Mesenchymal stem cell (in vitro differentiated cells and primary cell): ENCODE results near the gene BCL6.

Experiments used
- DNase-seq: peaks from one replicate; pipeline ENCODE4 v3.0.0-alpha.2; 2013
- H2AFZ ChIP-seq: one replicate; pipeline ENCODE4 v1.6.1; 2013; ENCODE audit warnings: low read depth, mild to moderate bottlenecking, control low read depth, inconsistent platforms, low read length, moderate library complexity
- H2AK5ac ChIP-seq: 2 replicates; pipeline ENCODE4 v1.6.1; 2013; ENCODE audit warnings: low read length, moderate library complexity, mild to moderate bottlenecking, inconsistent platforms; ENCODE audit not compliant: severe bottlenecking
- H2BK120ac ChIP-seq: one replicate; pipeline ENCODE4 v1.6.1; 2013; ENCODE audit warnings: low read depth, mild to moderate bottlenecking, inconsistent platforms, low read length, moderate library complexity
- H2BK12ac ChIP-seq, 2 experiments: one replicate each; pipeline ENCODE4 v1.6.1; 2013; ENCODE audit warnings: inconsistent platforms in 2 of 2, low read length in 2 of 2, mild to moderate bottlenecking in 2 of 2, moderate library complexity in 2 of 2, control low read depth in 1 of 2
- H2BK15ac ChIP-seq: one replicate; pipeline ENCODE4 v1.6.1; 2013; ENCODE audit warnings: mild to moderate bottlenecking, low read depth, inconsistent platforms; ENCODE audit not compliant: poor library complexity, severe bottlenecking
- H2BK5ac ChIP-seq: 2 replicates; pipeline ENCODE4 v1.6.1; 2013; ENCODE audit warnings: low read depth, mild to moderate bottlenecking, low read length, control low read depth, inconsistent platforms; ENCODE audit not compliant: poor library complexity, severe bottlenecking
- H3K14ac ChIP-seq, 2 experiments: one replicate each; pipeline ENCODE4 v1.6.1; 2013; ENCODE audit warnings: inconsistent platforms in 2 of 2, low read length in 2 of 2, control low read depth in 1 of 2, mild to moderate bottlenecking in 1 of 2, moderate library complexity in 1 of 2
- H3K18ac ChIP-seq, 2 experiments: one replicate each; pipeline ENCODE4 v1.6.1; 2013; ENCODE audit warnings: inconsistent platforms in 2 of 2, low read length in 2 of 2, control low read depth in 1 of 2, low read depth in 1 of 2, mild to moderate bottlenecking in 1 of 2
- H3K23ac ChIP-seq, 2 experiments: one replicate each; pipeline ENCODE4 v1.6.1; 2013; ENCODE audit warnings: inconsistent platforms in 2 of 2, low read length in 2 of 2, mild to moderate bottlenecking in 2 of 2, moderate library complexity in 2 of 2, control low read depth in 1 of 2
- H3K27ac ChIP-seq: 2 replicates; pipeline ENCODE4 v1.5.1; 2013; ENCODE audit warnings: mild to moderate bottlenecking, moderate library complexity, low read length, control low read depth, inconsistent platforms; ENCODE audit not compliant: poor library complexity, severe bottlenecking
- H3K27me3 ChIP-seq, 2 experiments: 2 replicates each; pipeline versions ENCODE4 v1.6.1 to v1.7.0; 2013; ENCODE audit warnings: low read length in 2 of 2, mild to moderate bottlenecking in 2 of 2, moderate library complexity in 2 of 2, control low read depth in 1 of 2, inconsistent platforms in 1 of 2; ENCODE audit not compliant: control insufficient read depth in 1 of 2, insufficient read depth in 1 of 2
- H3K36me3 ChIP-seq, 2 experiments: 2 replicates each; pipeline versions ENCODE4 v1.6.1 to v1.7.0; 2013; ENCODE audit warnings: low read length in 2 of 2, control low read depth in 1 of 2, inconsistent platforms in 1 of 2, low read depth in 1 of 2, mild to moderate bottlenecking in 1 of 2; ENCODE audit not compliant: insufficient read depth in 2 of 2, control insufficient read depth in 1 of 2
- H3K4ac ChIP-seq, 2 experiments: one replicate each; pipeline ENCODE4 v1.6.1; 2013; ENCODE audit warnings: inconsistent platforms in 2 of 2, low read length in 2 of 2, mild to moderate bottlenecking in 2 of 2, moderate library complexity in 2 of 2, control low read depth in 1 of 2, low read depth in 1 of 2
- H3K4me1 ChIP-seq: 2 replicates; pipeline ENCODE4 v1.6.1; 2013; ENCODE audit warnings: low read depth, low read length, control low read depth; ENCODE audit not compliant: control insufficient read depth, insufficient read depth
- H3K4me2 ChIP-seq: 2 replicates; pipeline ENCODE4 v1.6.1; 2013; ENCODE audit warnings: low read length, mild to moderate bottlenecking, inconsistent platforms; ENCODE audit not compliant: poor library complexity, severe bottlenecking
- H3K4me3 ChIP-seq, 2 experiments: 2 replicates each; pipeline versions ENCODE4 v1.5.1 to v1.7.0; 2013; ENCODE audit warnings: low read length in 2 of 2, mild to moderate bottlenecking in 2 of 2, control low read depth in 1 of 2, low read depth in 1 of 2; ENCODE audit not compliant: insufficient read depth in 1 of 2
- H3K79me1 ChIP-seq: replicated peaks from 2 replicates; pipeline ENCODE4 v1.6.1; 2013; ENCODE audit warnings: mild to moderate bottlenecking, control low read depth, low read length, inconsistent platforms; ENCODE audit not compliant: poor library complexity, severe bottlenecking
- H3K9ac ChIP-seq: 2 replicates; pipeline ENCODE4 v1.7.0; 2013; ENCODE audit warnings: mild to moderate bottlenecking, low read length, moderate library complexity
- H3K9me3 ChIP-seq: 2 replicates; pipeline ENCODE4 v1.7.0; 2013; ENCODE audit warnings: mild to moderate bottlenecking, low read length; ENCODE audit not compliant: control insufficient read depth
- H4K8ac ChIP-seq: one replicate; pipeline ENCODE4 v1.6.1; 2013; ENCODE audit warnings: inconsistent platforms, mild to moderate bottlenecking, low read length, moderate library complexity
- H4K91ac ChIP-seq: one replicate; pipeline ENCODE4 v1.6.1; 2013; ENCODE audit warnings: mild to moderate bottlenecking, low read length, inconsistent platforms
- WGBS: methylation state at CpG from one replicate; pipeline ENCODE4 v1.1.7; 2013; ENCODE audit warnings: mixed read lengths; 5-methylcytosine and 5-hydroxymethylcytosine counted together

Gene BCL6

DNA sequence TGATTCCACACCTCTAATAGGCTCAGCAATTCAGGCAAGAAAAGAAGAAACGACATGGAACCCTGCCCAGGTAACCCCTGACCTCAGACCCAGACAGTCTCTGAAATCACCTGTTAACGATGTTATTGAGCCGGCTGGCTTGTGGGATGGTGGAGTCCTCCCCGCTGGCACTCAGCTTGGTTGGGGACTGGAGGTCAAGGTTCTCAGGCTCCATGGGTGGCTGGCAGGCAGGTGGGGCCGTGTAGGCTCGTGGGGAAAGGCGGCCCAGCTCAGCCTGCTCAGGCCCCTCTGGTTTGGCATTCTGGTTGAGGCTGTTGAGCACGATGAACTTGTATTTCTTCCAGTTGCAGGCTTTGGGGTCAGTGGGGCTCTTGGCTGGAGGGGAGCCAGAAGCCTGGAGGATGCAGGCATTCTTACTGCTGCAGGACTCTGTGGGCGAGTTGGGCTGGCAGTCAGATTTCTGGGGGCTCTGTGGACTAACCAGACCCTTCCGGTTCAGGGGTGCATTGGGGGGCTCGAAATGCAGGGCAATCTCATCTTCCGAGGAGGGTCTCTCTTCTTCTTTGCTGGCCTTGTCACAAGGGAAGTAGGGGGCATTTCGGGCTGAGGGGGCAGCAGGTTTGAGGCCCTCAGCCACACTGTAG lies 16.2 kb downstream of the BCL6 start:
- H3K18ac ChIP-seq: no peak overlapping the region
- no peak overlapping the region for H2AFZ ChIP-seq
- no peaks in the 10 kb centered on the region for H3K9me3 ChIP-seq
- no peak overlapping the region for H4K91ac ChIP-seq
- H3K27ac ChIP-seq: no peak overlapping the region
- H2BK15ac ChIP-seq: no peak overlapping the region
- WGBS: 96% methylated on average over 13 of the region's 13 CpGs
- H2AK5ac ChIP-seq: no peak overlapping the region
- H3K4me1 ChIP-seq: no peaks in the 10 kb centered on the region
- no peak overlapping the region for H3K14ac ChIP-seq
- H3K4ac ChIP-seq: no peak overlapping the region
- H3K4me2 ChIP-seq: no peak overlapping the region
- no peak overlapping the region for H2BK12ac ChIP-seq
- no peak overlapping the region for H3K23ac ChIP-seq
- DNase-seq: no peak
- H3K79me1 ChIP-seq: peaks cover 17% of the 10 kb centered on the region
- no peak overlapping the region for H4K8ac ChIP-seq
- H3K27me3 ChIP-seq: no peaks in the 10 kb centered on the region
- H3K9ac ChIP-seq: no peak overlapping the region
- H3K4me3 ChIP-seq: no peak overlapping the region
- H2BK5ac ChIP-seq: no peak overlapping the region
- H2BK120ac ChIP-seq: no peak overlapping the region
- peaks cover 66 to 99% of the 10 kb centered on the region in 2 experiments for H3K36me3 ChIP-seq

DNA sequence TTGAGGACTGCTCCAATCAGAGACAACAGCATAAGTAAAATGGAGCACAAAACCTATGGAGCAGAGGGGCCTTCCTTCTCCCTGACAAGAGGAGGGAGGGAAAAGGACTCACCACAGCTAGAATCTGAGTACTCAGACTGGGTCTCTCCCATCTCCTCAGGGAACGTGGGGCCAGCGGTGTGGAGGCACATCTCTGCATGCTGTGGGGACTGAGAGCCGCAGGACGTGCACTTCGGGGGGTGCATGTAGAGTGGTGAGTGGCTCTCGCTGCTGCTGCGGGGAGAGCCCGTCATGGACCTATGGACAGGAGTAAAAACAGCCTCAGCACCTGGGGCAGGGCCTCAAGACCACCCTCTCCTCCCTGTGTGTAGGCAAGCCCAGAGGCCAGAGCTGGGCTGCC lies 17.0 kb downstream of the BCL6 start:
- H4K91ac ChIP-seq: no peak overlapping the region
- no peak overlapping the region for H3K4ac ChIP-seq
- no peak overlapping the region for H2BK15ac ChIP-seq
- H3K27ac ChIP-seq: no peak overlapping the region
- H3K79me1 ChIP-seq: peaks cover 16% of the 10 kb centered on the region
- H3K9ac ChIP-seq: no peak overlapping the region
- H2BK120ac ChIP-seq: no peak overlapping the region
- no peak overlapping the region for H4K8ac ChIP-seq
- no peaks in the 10 kb centered on the region for H3K27me3 ChIP-seq
- 97% methylated on average over 8 of the region's 8 CpGs for WGBS
- peaks cover 63 to 99% of the 10 kb centered on the region in 2 experiments for H3K36me3 ChIP-seq
- H3K14ac ChIP-seq: no peak overlapping the region
- no peak overlapping the region for H3K23ac ChIP-seq
- H3K18ac ChIP-seq: no peak overlapping the region
- H2BK5ac ChIP-seq: no peak overlapping the region
- no peak overlapping the region for H3K4me3 ChIP-seq
- no peak for DNase-seq
- no peak overlapping the region for H2AK5ac ChIP-seq
- no peaks in the 10 kb centered on the region for H3K9me3 ChIP-seq
- no peak overlapping the region for H3K4me2 ChIP-seq
- no peaks in the 10 kb centered on the region for H3K4me1 ChIP-seq
- no peak overlapping the region for H2AFZ ChIP-seq
- no peak overlapping the region for H2BK12ac ChIP-seq

DNA sequence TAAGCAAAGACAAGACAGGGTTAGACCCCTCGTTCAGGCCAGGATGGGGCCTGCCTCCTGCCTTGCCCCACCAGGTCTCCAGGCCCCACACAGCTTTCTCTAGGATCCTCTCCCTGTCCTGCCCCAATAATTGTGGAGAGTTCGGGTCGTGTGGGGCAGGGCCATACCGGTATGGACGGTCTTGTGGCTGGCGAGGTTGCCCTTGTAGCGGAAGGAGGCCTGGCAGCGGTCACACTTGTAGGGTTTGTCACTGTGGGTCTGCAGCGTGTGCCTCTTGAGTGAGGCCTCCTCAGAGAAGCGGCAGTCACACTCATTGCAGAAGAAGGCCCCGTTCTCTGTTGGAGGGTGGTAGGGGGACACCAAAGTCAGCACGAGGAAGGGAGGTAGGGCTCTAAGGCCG lies 18.7 kb downstream of the BCL6 start:
- H2AFZ ChIP-seq: no peak overlapping the region
- no peak overlapping the region for H3K27ac ChIP-seq
- H3K9me3 ChIP-seq: no peaks in the 10 kb centered on the region
- no peak overlapping the region for H2BK12ac ChIP-seq
- H3K23ac ChIP-seq: no peak overlapping the region
- H3K14ac ChIP-seq: no peak overlapping the region
- no peak overlapping the region for H2BK15ac ChIP-seq
- H3K36me3 ChIP-seq: peaks cover 66 to 98% of the 10 kb centered on the region in 2 experiments
- DNase-seq: no peak
- H3K18ac ChIP-seq: no peak overlapping the region
- H2BK120ac ChIP-seq: no peak overlapping the region
- no peak overlapping the region for H3K4me3 ChIP-seq
- H3K4me2 ChIP-seq: no peak overlapping the region
- H4K8ac ChIP-seq: no peak overlapping the region
- no peak overlapping the region for H3K4ac ChIP-seq
- H3K4me1 ChIP-seq: no peaks in the 10 kb centered on the region
- H4K91ac ChIP-seq: no peak overlapping the region
- 97% methylated on average over 10 of the region's 13 CpGs for WGBS
- H2AK5ac ChIP-seq: no peak overlapping the region
- H3K27me3 ChIP-seq: no peaks in the 10 kb centered on the region
- no peak overlapping the region for H2BK5ac ChIP-seq
- no peak overlapping the region for H3K9ac ChIP-seq
- H3K79me1 ChIP-seq: peaks cover 14% of the 10 kb centered on the region

DNA sequence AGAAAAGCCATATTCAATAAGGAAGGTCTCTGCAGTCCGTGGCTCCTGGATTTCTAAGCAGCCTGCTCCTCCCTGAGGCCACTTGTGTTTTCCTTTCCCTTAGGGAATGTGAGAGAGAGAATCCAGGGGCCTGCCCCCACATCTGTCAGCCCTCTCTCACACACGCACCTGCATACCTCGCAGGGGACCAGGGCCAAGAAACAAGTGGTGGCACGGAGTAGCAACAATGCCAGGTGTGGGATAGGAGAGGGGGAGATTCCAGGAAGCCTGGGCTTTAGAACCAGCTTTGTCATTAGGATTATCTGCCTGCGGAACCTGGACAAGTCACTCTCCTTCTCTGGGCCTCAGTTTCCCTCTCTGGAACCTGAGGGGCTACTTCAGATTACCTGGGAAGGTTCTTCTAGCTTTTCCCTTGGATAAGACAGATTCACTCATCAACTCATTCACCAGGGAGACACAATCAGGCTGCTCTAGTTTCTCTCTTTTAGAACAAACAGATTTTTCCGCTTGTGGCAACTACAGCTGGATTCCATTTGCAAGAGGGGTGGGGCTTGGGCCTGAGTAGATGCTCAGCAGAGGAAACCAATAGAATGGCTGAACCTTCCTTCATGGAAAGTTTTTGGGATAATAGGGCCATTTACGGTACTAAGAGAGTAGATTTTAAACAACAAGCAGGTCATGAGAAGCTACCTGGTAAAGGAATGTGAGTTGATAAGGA lies 19.5 kb downstream of the BCL6 start:
- H2BK15ac ChIP-seq: no peak overlapping the region
- no peak overlapping the region for H3K27ac ChIP-seq
- H2BK12ac ChIP-seq: no peak overlapping the region
- H3K79me1 ChIP-seq: peaks cover 13% of the 10 kb centered on the region
- no peak overlapping the region for H2AFZ ChIP-seq
- no peaks in the 10 kb centered on the region for H3K9me3 ChIP-seq
- H3K4me1 ChIP-seq: no peaks in the 10 kb centered on the region
- H3K18ac ChIP-seq: no peak overlapping the region
- no peak overlapping the region for H2AK5ac ChIP-seq
- H3K9ac ChIP-seq: no peak overlapping the region
- H3K36me3 ChIP-seq: peaks cover 69 to 98% of the 10 kb centered on the region in 2 experiments
- no peak overlapping the region for H3K4me3 ChIP-seq
- no peaks in the 10 kb centered on the region for H3K27me3 ChIP-seq
- 99% methylated on average over 6 of the region's 7 CpGs for WGBS
- H3K14ac ChIP-seq: no peak overlapping the region
- no peak overlapping the region for H2BK120ac ChIP-seq
- no peak overlapping the region for H3K4me2 ChIP-seq
- H3K4ac ChIP-seq: no peak overlapping the region
- no peak overlapping the region for H2BK5ac ChIP-seq
- H4K91ac ChIP-seq: no peak overlapping the region
- DNase-seq: no peak
- no peak overlapping the region for H3K23ac ChIP-seq
- no peak overlapping the region for H4K8ac ChIP-seq
